Measurements from ENCODE around the gene TMEM131.

Gene TMEM131

DNA sequence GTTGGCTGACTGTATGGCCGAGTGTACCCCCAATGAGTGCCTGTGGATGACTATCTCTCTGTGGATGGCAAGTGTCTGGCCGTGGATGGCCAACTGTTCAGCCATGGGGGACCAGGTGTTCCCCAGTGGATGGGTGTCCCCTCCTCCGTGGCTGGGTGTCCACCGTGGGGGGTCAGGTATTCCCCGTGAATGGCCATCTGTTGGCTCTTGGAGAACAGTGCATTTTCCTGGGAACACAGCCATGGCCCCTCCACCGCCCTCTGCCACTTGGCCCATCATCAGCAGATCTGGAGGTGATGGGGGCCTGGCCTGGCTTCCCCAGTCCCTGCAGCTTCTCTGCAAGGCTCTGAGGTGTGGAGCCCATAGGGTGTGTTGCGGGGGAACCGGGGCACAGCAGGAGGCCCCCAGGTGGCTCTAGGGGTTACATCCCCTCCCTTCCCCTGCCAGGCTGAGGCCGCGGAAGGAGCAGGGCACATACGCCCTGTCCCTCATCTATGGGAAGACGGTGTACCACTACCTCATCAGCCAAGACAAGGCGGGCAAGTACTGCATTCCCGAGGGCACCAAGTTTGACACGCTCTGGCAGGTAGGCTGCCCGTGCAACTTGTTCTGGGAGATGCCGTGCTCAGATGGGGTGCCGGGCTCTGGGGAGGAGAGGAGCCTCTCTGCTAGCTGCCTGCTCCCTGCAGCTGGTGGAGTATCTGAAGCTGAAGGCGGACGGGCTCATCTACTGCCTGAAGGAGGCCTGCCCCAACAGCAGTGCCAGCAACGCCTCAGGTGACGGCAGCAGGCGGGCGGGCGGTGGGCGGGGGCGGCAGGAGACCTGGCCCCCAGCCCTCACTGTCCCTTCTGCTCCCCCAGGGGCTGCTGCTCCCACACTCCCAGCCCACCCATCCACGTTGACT is 263.1 kb downstream of the TMEM131 start:
- in situ Hi-C loops (cut with HindIII; ENCODE audit: low pct_unique_long_range_greater_than_20kb, low sequenced_read_pairs) = no loop called here
- no peak for DNase-seq (ENCODE audit: low read depth in 1 of 2, low spot score in 1 of 2)
- TF ChIP-seq JUND (IDR thresholded peaks at IDR 0.05; ENCODE audit: low read depth) = no peak

DNA sequence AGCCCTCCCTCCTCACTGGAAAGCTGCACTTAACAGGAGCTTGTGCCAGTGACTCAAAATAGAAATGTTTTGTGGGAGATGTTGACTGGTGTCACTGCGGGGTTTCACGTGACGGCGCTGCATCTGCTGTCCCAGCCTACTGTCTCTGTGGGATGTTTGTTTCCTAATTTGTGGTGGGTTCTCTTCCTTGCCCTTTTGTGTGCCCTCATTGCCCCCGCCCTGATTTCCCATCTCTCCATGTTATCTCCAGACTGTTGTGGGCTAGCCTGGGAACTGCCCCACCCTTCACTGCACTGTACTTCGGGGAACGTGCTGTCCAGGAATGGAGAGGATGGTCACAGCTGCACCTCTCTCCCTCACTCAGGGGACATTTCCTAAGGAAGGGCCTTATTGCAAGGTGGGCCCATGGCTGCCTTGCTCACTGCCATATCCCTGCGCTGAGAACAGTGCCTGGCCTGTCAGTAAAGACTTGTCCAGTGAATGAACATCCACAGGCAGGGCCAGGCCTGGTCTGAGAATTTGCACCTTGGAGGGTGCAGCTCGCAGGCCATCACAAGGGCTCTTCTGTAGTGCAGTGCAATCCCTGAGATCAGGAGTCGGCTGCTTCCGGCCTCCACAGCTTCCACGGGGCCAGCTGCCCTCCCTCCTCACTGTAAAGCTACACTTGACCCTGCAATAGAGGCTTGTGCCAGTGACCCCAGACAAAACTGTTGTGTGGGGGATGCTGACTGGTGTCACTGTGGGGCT is 264.3 kb downstream of the TMEM131 start:
- DNase-seq (ENCODE audit: low read depth in 1 of 2, low spot score in 1 of 2) = no peak
- TF ChIP-seq JUND (IDR thresholded peaks at IDR 0.05; ENCODE audit: low read depth) = no peak
- in situ Hi-C loops (cut with HindIII; ENCODE audit: low pct_unique_long_range_greater_than_20kb, low sequenced_read_pairs) = no loop called here

DNA sequence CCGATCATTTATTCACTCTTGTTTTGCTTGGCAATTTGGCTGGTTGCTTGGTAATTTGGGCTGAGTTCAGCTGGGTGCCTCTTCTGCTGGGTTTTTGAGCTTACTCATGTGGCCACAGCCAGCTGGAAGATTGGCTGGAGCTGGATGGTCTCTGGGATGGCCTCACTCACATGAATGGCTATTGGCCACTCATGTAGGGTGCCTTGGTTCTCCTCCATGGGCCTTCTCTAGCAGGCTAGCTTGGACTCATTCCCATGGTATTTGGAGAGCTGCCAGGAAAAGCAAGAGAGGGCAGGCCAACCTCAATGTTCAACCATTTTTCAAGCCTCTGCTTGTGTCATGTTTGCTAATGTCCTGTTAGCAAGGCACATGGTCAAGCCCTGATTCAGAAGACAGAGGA is 265.5 kb downstream of the TMEM131 start:
- in situ Hi-C loops (cut with HindIII; ENCODE audit: low pct_unique_long_range_greater_than_20kb, low sequenced_read_pairs) = no loop called here
- no peak for TF ChIP-seq JUND (IDR thresholded peaks at IDR 0.05; ENCODE audit: low read depth)
- DNase-seq (ENCODE audit: low read depth in 1 of 2, low spot score in 1 of 2) = peak in 1 of 2 experiments; percentile 57

DNA sequence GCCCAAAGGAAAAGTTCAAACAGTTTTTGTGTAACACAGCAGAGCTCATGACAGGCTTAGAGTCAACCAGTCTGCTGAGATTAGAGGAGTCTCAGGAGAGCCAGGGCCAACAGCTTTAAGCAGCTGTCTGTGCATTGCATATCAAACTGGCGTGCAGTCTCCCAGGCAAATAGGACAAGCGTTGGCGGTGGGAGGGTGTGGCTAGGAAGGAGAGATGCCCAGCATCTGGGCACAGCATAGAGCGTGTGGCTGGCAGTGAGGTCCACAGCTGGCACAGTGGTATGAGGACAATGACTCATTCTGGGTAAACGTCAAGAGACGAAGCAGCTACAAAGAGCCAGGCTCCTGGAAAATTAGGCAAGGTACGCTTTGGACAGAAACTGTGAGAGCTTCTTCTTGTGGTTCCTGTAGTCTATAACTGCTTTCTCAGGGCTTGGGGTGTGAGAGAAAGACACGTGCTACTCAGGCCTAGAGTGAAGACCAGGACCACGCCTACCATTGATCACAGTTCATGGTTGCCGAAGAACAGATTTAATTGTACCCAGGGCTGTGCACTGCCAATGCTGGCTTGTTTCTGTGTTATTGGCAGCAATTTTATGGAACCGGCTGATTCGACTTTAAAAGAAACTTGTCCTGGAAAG is 267.5 kb downstream of the TMEM131 start:
- TF ChIP-seq JUND (IDR thresholded peaks at IDR 0.05; ENCODE audit: low read depth) = no peak
- in situ Hi-C loops (cut with HindIII; ENCODE audit: low pct_unique_long_range_greater_than_20kb, low sequenced_read_pairs) = no loop called here
- DNase-seq (ENCODE audit: low read depth in 1 of 2, low spot score in 1 of 2) = peak in 1 of 2 experiments; percentile 8

DNA sequence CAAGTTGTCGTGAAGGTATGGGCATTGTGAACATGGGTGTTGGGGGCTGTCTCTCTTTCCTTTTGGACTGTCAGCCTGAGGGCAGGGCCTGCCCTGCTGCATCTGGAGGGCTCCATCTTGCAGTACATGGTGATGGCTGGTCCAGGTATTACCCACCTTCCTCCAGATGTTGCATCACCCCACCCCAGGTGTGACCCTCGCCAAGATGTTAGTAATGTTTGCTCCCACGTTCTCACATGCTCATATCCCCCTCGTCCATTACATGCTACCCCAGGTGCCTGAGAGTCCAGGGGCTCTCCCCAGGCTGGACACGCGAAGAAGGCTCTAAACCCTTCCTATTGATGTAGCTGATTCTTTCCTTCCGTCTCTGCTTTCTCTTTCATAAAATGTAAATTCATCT is 268.5 kb downstream of the TMEM131 start:
- TF ChIP-seq JUND (IDR thresholded peaks at IDR 0.05; ENCODE audit: low read depth) = no peak
- in situ Hi-C loops (cut with HindIII; ENCODE audit: low pct_unique_long_range_greater_than_20kb, low sequenced_read_pairs) = no loop called here
- DNase-seq (ENCODE audit: low read depth in 1 of 2, low spot score in 1 of 2) = no peak

DNA sequence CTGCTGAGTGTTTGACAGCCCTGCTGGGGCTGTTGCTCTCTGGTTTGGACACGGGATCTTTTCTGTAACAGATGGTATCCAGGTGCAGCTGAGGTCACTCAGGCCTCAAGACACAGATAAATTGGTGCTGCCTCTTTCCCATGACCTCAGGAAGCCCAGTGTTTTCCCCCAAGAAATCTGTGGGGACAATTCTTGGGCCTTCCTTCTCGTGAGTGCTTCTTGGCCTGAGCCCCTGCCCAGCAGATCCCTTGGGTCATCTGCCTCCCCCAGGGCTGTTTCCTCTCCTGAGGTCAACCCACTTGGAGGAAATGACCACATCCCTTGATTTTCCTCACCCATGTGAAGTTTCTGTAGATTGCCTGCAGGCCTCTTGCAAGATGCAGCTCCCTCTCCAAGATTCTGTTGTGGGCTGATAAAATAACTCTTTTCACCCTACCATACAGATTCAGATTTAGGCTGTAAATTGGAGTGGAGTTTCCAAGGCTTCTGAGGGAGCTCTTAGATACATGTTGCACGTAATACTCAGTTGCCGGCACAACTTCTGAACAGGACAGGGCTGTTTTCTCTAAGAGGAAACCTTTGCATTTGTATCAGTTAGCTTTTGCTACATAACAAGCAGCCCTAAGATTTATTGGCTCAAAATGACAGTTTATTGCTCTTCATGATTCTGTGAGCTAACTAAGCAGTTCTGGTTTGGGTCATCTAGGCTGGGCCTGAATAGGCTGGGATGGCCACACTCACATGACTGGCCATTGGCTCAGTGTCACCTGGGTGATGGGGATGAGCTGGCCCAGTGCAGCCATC is 269.3 kb downstream of the TMEM131 start:
- TF ChIP-seq JUND (IDR thresholded peaks at IDR 0.05; ENCODE audit: low read depth) = no peak
- DNase-seq (ENCODE audit: low read depth in 1 of 2, low spot score in 1 of 2) = no peak
- in situ Hi-C loops (cut with HindIII; ENCODE audit: low pct_unique_long_range_greater_than_20kb, low sequenced_read_pairs) = no loop called here

DNA sequence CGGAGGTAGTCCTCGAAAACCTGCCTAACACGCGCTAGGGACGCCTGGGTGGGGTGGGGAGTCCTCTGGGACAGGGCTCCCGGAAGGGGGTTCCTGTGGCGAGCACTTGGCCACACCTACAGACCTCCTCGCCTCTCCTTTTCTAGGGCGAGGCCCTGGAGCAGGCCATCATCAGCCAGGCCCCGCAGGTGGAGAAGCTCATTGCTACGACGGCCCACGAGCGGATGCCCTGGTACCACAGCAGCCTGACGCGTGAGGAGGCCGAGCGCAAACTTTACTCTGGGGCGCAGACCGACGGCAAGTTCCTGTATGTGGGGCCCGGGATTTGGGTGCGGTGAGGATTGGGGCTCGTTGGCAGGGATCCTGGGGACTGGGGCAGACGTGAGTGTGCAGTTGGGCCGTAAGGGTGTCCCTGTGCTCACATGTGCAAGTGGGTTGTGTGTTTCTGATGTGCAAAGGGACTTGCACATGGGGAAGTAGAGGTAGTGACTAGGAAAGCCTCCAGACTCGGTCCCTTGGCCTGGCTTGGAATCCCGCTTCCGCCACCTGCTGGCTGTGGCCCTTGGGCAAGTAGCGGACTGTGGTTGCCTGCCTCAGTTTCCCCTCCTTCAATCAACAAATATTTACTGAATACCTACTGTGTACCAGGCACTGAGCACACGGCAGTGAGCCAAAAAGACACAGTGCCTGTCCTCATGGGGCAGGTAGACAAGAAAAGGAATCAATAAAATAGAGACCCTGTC is 270.6 kb downstream of the TMEM131 start:
- DNase-seq (ENCODE audit: low read depth in 1 of 2, low spot score in 1 of 2) = no peak
- no peak for TF ChIP-seq JUND (IDR thresholded peaks at IDR 0.05; ENCODE audit: low read depth)
- in situ Hi-C loops (cut with HindIII; ENCODE audit: low pct_unique_long_range_greater_than_20kb, low sequenced_read_pairs) = no loop called here

DNA sequence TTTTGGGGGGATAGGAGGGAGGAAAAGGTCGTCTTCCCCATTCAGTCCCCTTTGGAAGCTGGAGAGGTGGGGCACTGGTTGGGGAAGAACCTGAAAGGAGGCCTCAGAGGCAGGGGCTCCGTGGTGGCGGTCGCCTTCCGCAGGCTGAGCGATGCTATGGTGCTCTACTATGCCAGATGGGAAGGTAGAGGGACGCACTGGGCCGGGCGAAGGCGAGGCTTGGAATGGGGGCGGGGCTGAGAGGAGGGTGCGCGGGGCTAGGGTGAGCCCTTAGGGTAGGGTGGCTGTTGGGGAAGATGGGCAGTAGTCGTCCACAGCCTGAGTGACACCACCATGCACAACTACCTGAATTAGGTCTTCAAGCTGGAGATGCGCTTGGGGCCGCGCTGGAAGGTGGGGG is 271.2 kb downstream of the TMEM131 start:
- no peak for TF ChIP-seq JUND (IDR thresholded peaks at IDR 0.05; ENCODE audit: low read depth)
- DNase-seq (ENCODE audit: low read depth in 1 of 2, low spot score in 1 of 2) = no peak
- in situ Hi-C loops (cut with HindIII; ENCODE audit: low pct_unique_long_range_greater_than_20kb, low sequenced_read_pairs) = no loop called here

DNA sequence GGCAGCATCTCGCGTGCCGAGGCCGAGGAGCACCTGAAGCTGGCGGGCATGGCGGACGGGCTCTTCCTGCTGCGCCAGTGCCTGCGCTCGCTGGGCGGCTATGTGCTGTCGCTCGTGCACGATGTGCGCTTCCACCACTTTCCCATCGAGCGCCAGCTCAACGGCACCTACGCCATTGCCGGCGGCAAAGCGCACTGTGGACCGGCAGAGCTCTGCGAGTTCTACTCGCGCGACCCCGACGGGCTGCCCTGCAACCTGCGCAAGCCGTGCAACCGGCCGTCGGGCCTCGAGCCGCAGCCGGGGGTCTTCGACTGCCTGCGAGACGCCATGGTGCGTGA is 271.7 kb downstream of the TMEM131 start:
- DNase-seq (ENCODE audit: low read depth in 1 of 2, low spot score in 1 of 2) = no peak
- TF ChIP-seq JUND (IDR thresholded peaks at IDR 0.05; ENCODE audit: low read depth) = no peak
- in situ Hi-C loops (cut with HindIII; ENCODE audit: low pct_unique_long_range_greater_than_20kb, low sequenced_read_pairs) = no loop called here

DNA sequence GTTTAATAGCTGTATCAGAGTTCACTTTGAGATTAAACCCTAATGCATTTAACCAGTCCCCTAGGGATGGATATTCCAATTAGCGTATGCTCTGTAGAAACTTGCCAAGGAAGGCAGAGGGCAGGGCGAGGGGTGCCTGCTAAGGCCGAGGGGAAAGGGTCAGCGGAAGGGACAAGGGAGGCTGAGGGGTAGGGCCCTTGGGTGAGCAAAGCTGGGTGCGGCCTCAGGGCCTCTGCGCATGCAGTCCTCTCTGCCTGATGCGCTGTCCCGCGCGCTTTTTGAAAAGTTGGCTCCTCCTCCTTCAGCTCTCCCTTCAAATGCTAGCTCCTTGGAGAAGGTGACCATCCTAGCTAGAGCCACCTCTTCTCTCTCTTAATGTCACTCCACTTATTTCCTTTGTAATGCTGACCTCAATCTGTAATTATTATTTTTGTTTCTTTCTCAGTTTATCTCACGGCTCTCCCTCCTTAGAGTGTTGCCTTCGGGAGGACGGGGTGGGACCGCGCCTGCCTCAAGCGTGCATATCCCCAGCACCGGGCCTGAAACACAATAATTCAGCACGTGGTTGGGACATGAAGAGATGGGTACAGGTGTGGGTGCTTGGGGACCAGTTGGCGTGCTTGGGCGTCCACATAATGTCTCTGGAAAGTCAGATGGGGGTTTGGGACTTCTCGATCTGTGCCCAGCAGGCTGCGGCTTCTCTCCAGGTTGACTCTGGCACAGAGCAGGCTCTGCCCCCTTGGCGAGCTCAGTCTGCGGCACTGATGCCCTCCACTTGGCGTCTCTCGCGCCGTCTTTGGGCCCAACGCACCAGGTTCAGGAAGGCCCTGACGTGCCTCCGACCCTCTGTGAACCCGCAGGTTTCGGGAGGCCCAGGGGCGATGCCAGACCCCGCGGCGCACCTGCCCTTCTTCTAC is 272.3 kb downstream of the TMEM131 start:
- DNase-seq (ENCODE audit: low read depth in 1 of 2, low spot score in 1 of 2) = no peak
- TF ChIP-seq JUND (IDR thresholded peaks at IDR 0.05; ENCODE audit: low read depth) = no peak
- in situ Hi-C loops (cut with HindIII; ENCODE audit: low pct_unique_long_range_greater_than_20kb, low sequenced_read_pairs) = no loop called here

DNA sequence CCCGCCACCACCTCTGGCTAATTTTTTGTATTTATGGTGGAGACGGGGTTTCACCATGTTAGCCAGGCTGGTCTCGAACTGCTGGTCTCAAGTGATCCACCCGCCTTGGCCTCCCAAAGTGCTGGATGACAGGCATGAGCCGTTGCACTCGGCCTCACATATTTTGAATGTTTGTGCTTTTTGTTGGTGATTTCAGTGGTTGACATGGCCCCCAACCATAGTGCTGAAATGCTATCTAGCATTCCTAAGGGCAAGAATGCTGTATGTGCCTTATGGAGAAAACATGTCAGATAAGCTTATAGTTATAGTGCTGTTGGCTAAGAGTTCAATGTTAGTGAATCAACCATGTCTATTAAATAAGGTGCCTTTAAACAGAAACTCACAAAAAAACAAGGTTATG is 273.5 kb downstream of the TMEM131 start:
- in situ Hi-C loops (cut with HindIII; ENCODE audit: low pct_unique_long_range_greater_than_20kb, low sequenced_read_pairs) = no loop called here
- TF ChIP-seq JUND (IDR thresholded peaks at IDR 0.05; ENCODE audit: low read depth) = no peak
- no peak for DNase-seq (ENCODE audit: low read depth in 1 of 2, low spot score in 1 of 2)
